Stimulated activated CD4-positive, alpha-beta T cell treated with anti-CD3 and anti-CD28 coated beads, Interleukin-4, amount 100 ng/mL, for 24 hours (primary cell): ENCODE measurements around the gene SLC45A3.

Source experiments
- DNase-seq: peaks from one replicate; pipeline ENCODE4 v3.0.0-alpha.2; 2020

SLC45A3 gene

DNA sequence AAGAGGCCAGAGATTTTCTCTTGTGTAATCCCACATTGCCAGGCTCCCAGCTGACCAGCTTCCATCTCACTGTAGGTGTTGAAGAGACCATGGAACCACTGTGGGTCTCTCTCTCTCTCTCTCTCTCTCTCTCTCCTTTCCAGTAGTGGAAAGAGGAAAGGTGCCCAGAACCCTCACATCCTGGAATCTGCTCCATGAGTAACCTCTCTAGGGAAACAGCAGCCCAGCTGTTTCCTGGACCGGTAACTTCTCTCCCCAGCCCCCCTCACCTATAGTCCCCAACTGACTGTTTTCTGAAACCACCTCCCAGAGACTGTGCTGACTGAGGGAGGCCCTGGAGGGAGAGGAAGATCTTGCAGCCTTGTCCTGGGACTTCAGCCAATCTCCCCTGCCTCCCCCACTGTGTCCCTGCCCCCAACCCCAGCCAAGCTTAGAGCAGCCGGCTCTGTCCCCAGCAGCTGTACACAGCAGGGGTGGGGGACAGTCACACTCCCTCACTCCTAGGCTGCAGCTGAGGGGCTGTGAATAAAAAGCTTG lies 20.6 kb upstream of the SLC45A3 start:
- no peak for DNase-seq

DNA sequence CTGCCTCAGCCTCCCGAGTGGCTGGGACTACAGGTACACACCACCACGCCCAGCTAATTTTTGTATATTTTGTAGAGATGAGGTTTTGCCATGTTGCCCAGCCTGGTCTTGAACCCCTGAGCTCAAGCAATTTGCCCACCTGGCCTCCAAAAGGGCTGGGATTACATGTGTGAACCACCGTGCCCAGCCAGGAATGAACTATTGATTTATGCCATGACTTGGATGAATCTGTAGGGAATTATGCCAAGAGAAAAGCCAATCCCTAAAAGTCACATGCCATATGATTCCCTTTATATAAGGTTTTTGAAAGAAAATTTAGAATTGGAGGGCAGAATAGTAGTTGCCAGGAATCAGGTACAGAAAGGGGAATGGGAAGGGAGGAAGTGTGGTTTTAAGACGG lies 19.1 kb upstream of the SLC45A3 start:
- DNase-seq = no peak

DNA sequence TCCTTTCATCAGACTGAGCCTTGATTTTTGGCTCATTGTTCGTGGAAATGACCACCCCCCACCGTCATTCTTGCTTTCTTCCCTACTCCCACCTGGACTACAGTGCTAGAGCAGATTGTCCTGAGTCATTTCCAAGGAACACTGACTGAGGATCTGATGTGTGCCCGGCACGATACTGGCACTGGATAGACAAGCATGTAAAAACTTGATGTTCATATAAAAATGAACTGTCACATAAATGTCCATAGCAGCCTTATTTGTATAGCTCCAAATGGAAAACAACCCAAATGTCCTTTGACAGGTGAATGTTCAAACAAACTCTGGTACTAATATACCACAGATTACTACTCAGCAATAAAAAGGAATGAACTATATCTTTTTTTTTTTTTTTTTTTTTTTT lies 18.6 kb upstream of the SLC45A3 start:
- DNase-seq = no peak

DNA sequence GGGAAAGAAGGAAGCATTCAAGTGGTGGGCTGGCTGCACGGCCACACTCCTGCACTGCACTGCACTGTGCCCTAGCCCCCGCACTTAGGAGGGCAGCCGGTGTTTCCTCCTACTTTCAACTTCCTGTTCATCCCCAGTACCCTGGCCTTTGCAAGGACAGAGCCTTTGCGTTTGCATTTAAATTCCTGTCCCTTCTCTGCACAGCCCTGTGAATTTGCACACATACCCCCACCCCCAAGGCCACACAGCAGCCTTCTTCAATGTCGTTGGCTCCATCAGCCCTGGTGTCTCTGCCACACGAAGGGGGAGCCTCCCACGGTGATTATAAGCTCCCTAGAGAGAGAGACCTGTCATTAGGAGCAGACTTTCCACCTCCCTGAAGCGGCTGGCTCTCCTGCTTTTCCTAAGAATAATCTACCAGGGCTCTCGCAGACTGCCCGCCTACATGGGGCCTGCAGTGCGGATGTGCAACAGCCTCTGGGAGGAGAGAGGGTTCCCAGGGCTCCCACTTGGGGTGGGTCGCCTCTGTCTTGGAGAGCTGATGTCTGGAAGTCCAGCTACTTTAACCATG lies 13.2 kb upstream of the SLC45A3 start:
- no peak for DNase-seq

DNA sequence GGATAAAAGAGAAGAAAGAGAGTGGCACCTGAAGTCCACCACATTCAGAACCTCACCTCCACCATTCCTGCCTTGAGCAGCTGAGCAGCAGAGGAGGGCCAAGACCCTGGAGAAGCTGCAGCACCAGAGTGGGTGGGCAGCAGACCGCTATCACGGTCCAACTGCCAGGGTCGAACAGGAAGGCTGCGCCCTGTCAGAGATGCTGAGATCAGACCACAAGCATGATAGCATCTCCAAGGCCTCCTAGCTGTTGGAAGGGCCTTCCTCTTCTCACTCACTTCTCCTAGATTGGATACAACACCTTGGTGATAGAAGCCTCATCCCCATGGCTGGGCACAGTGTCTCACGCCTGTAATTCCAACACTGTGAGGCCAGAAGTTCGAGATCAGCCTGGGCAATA lies 12.1 kb upstream of the SLC45A3 start:
- no peak for DNase-seq

DNA sequence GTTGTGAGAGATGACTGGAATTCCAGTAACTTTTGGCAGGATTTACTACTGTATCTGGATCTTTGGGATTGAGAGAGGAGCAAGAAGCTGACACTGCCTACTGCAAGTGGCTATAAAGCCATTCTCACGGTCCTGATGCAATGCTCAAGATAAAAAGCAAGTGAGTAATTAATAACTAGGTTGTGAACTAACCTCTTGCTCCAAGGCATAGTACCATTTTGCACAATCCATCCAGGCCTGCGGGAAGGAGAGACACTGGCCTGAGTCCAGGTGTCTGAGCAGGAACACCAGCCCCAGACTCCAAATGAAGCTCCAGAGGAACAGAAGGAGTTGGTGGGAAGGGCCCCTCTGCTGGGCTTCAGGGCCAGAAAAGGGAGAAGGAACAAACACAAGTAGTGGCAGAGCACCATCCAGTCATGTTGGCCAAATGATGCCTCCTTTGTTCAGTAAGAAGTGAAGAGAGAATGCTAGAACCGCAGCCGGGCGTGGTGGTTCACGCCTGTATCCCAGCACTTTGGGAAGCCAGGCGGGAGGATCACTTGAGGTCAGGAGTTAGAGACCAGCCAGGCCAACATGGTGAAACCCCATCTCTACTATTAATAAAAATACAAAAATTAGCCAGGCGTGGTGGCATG lies 9.9 kb upstream of the SLC45A3 start:
- DNase-seq = no peak

DNA sequence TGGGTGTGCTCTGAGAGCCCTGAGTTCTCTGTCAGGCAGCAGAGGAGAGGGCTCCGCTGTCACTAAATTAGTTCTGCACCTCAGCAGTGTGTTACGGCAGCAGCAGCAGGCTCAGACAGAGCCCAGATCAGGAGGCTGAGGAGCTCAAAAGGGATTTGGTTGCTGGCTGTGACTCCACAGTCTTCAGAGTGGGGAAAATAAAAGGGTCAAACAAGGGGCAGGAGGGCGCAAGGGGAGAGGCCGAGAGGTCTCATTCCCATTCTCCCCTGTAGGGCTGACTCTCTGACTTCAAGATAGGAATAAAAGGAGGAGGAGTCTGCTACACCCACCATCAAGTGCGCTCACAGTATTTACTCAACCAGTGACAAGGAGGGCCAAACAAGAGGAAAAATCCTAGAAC lies 9.2 kb upstream of the SLC45A3 start:
- no peak for DNase-seq

DNA sequence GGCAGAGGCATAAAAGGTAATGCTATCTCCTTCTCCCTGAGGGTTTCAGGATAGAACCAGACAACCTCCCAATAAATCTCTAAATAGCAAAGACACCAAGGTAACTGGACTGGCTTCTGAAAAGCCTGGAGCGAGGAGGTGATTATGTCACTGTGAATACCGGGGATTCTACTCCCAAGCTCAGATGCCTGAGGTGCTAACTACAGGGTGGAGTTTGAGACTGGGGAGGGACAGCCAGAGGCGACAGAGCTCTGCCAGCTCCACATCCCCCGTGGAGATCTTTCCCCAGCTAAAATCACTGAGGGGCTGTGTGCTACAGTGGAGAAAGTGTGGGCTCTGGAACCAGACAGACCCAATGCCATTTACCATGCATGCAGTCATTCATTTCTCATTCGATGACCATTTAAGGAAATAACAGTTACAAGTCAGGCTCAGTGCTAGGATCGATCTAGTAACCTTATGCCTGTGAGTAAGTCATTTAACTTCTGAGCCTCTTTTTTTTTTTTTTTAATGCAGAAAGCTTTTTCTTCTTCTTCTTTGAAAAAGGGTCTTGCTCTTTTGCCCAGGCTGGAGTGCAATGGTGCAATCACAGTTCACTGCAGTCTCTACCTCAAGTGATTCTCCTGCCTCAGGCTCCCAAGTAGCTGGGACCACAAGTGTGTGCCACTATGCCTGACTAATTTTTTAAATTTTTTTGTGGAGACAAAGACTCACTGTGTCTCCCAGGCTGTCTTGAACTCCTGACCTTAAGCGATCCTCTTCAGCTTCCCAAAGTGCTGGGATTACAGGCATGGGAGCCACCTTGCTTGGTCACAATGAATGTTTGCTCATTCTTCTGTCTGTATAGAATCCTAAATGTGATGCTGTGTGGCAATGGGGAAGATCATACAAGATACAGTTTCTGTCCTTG lies 8.1 kb upstream of the SLC45A3 start:
- no peak for DNase-seq

DNA sequence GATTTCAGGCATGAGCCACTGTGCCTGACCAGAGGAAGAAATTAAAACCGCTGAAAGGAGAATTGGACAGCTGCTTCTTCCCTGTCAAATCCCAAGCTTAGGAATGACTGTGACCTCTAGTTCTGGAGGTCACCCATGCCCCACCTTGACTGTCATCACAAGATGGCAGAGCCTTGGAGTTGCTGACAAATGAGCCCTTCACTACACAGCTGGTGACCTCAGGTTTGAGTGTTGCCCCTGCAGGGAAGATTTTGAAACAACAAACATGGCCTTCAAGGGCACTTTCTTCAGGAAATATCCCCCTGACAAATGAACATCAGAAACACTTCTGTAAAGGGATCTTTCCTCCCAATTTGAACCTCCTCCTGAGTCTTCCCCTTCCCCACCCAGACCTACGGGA lies 6.9 kb upstream of the SLC45A3 start:
- no peak for DNase-seq

DNA sequence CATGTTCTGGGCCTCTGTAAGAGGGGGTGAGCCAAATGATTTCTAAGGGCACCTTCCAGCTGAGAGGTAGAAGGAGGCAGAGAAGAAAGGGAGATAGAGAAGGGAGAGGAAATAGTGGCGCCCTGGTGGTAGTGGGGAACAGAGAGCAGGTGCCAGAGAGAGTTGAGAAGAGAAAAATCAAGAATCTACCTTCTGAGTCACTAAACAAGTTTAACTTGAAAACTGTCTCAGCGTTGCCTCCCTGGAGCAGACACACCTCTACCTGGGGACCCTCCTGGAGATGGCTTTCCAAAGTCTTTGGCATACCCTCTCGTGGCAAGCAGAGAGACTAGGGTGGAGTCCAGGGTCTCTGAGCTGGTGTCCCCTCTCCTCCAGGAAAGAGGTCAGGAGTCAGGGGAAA lies 1.1 kb upstream of the SLC45A3 start:
- no peak for DNase-seq

DNA sequence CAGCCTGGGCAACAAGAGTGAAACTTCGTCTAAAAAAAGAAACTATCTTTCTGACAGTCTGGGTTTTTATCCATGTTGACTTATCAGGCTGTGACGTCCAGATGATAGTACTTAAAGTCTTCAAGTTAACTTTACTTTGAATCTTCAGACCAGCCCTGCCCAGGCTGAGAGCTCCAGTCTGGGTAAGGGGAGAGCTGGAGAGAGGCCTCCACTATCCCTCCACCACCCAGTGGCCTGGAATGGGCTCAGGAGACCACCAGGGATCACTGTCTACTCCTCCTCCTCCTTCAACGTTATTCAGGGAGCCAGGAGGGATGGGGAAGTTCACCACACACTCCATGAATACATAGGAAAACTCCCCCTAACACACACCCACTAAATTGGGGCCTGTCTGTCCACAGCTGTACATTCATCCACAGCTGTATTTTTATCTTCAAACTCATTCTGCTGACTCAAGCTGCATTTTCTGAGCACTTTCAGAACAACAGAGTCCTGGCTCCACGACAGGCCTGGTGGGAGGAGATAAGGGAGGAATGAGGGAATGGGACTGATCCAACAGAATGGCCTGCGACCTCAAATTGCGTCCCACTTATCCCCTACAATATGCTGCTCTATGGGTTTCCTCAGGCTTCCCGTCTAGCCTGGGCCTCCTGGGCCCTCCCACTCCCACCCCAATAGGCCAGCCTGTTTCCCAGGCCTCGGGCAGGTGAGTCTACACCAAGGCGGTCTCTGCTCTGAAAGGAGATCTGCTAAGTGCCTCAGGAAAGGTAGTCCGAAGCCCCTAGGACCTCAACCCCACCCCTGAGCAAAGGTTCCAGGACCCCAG lies 1.8 kb downstream of the SLC45A3 start:
- no peak for DNase-seq

DNA sequence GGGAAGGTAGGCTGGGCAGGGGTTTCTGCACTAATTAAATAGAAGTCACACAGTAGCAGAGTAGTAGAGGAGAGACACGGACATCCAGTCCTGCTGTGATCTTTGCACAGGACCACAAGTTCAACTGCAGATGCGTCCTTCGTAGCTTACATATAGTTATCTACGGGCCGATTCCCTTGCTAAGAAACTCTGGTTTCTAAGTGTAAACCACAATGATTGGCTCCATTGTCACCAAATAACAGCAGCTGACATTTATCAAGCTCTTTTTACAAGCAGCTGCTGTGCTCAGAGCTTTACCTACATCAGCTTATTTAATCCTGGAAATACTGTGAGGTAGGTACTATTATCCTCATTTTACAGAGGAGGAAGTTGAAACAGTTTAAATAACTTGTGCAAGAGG lies 3.1 kb downstream of the SLC45A3 start:
- no peak for DNase-seq

DNA sequence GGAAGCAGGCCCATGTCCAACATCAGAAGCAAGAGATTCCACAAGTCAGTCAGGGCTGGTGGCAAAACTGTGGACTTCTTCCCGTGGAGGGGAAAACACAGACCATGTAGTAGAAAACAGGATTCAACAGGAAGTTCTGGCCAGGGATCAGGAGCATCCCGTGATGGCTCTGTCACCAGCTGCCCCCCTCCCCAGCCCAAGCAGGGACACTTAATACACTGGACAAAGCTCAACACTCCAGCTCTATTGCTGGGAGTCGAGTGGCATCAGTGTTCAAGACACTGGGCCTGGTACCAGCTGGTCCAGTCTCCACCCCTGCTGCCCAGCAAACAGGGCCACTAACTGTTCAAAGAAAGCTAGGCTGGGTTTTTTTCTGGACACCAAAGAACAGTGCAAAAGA lies 3.7 kb downstream of the SLC45A3 start:
- DNase-seq = no peak

DNA sequence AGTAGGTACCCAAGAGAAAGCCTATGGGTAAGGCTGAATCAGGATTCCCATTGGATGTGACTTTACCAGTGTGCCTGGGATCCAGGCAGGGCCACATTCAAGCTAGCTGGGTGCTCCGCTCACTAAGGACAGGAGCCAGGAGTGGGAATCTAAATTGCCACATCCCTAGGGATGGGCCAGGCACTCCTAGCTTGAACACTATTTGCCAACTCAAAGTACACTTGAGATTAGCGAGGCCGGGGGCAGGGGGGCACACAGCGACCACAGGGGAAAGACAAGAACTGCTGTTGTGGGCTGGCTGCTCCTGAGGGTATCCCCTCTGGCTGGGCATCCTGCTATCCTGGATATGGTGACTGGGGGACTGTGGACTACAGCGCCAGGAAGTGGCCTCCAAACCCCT lies 4.3 kb downstream of the SLC45A3 start:
- no peak for DNase-seq

DNA sequence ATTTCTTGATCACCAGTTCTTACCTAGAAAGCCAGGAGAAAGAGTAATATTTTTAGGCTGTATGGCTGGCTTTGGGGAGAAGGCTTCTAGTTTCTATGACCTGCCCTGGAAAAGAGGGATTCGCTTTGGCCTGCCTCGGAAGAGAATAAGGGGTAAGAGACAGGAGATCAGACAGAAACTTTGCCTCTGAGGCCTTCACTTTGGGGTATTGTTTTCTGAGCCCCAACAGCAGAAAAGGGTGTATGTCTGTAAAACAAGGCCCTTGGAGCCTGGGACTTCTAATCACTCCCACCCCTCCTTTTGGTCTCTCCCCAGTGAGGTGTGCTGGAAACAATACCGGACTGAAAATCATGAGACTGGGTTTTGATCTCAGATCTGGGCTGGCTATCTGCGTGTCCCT lies 5.1 kb downstream of the SLC45A3 start:
- no peak for DNase-seq

DNA sequence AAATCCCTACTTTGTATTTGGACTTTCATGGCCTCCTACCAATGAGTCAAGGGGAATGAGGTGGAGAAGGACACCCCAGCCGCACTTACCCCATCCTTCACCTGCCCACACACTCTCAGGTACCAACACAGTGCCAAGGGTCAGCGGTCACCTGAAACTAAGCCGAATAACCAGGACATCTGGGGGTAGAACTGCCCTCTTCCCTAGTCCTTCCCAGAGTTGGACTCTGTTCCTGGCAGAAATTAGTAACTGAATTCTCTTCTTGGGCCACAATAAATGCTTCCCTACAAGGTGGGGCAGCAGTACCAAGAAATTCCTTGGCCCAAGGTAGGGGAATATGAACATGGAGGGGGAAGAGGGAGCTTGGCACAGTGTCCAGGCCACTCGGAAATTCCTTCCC lies 7.3 kb downstream of the SLC45A3 start:
- DNase-seq = no peak

DNA sequence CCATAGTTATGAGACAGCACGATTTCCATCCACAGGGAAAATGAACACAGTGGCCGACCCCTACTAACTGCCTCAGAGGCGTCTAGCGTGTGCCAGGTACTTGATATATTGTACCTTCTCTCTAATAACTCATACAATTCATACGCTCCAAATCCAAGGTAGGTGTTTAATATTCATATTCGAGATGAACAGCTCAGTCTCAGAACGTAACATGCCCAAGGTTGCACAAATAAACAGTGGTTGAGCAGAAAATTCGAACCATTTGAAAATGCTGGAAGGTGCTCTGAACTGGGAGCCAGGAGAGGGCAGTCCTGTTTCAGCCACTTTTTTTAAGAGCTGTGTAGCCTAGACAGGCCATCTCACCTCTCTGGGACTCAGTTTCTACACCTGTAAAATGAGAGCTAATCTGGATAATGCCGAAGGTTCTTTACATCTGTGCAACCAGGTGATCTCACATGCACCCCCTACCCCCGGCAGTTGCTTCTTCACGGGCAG lies 7.9 kb downstream of the SLC45A3 start:
- DNase-seq = no peak

DNA sequence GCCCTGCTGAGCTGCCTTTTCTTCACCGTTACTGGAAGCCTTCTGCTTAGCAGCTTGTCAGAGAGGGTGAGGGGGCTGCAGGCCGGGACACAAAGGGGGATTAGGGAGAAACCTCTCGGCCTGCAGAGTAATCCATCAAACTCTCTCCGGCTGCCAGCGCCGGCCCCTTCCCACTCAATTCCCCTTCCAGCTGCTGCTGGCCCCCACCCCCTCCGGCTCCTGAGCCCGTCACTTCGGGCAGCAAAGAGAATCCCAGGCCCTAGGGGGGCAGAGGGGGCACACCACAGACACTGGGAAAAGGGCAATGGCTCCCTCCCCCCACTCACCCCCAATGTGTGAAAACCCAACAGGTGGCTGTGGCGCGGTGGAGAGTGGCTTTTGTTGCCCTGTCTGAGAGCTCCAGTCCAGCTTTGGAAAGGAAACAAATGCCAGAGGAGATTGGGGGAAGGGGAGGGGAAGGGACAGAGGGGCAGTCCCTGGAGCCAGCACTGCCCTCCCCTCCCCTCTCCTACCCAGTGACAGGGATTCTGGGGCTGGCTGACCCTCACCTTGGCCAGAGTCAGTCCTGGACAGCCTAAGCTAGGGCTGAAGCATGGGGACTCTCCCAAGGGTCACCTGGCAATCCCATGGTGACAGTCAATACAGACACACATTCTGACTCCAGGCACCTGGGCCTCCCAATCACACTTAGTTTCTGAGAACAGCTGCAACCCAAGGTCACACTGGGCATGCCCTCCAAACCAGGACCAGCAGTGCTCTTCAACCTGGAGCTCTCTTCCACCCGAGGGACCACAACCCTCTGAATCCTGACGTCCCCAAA lies 9.5 kb downstream of the SLC45A3 start:
- DNase-seq = no peak

DNA sequence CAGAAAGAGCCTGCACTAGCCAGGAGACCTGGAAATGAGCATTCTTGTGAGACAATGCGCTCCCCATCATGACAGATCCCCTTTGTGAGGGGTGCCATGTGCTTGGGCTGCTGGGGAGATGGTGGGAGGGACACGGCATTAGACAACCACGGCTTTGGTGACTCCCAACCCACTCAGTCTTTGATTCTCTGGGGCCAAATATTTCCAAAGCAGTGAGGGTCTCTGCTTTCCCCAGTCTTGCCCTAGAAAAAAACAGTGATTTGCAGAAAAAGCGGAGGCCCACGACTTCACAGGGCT lies 10.2 kb downstream of the SLC45A3 start:
- no peak for DNase-seq

DNA sequence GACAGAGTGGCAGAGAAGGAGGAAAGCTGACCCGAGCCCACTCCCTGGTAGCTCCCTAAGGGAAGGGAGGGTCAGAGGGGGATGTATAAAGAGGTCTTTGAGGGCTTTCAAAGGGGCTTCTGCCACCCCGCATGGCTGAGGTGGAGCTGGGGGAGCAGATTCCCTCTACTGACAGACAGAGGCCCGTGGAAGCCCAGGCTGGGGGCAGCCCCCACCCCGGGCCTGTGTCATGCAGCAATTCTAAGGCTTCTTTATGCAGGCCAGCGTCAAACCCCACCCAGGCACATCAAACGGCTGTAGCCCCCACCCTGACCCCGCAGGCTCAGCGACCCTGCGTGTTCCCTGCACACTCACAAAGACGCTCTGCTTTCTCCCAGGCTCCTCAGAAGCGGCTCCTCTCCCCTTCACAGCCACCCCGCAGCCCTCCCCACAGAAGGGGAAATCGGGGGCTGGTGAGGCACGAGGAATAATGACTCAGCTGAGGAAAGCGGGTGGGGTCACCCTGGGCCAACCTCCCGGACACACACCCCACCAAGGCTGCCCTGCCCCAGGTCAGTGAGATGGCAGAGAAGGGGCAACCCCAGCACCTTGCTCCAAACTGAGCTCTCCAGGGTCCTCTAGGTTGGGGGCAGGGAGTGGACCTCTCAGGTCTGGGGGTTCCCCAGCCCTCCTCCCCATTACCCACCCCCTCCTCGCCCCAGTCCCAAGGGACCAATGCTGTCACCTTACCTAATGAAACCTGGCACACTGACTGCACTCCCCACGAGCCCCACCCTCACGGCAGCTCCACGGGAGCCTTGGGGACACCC lies 10.8 kb downstream of the SLC45A3 start:
- DNase-seq = no peak

DNA sequence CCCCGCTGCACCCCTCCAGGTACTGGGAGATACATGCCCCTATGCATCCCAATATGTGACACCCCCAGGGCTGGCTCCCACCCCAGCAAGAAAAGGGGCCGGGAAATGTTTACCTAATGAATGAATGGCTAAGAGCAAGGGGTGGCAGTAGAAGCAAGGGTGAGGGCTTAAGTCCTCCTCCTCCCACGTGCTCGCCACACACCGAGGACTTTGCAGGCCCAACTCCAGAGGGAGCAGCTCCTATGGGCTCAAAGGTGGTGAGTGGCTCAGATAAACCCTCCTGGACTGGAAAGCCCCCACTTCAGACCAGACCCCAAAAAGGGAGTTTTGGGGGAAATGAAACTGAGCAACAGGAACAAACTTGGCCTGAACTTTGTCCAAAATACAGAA lies 11.4 kb downstream of the SLC45A3 start:
- no peak for DNase-seq
